ENCODE measurements around the gene TTC33.
"Not testable (repeated sequence)": the region's sequence is repeated elsewhere in the genome, so short reads cannot be mapped to it uniquely, and the experiment has no call there.

GRCh38 chr5:40656091-40656490 lies 99.7 kb downstream of the TTC33 start:
- TF ChIP-seq POLR2A, POLR2AphosphoS5 (IDR thresholded peaks at IDR 0.05; ENCODE audit: low read depth, low read length): not testable (repeated sequence)

Data from GM12891 (cell line).